ENCODE results near the gene ARHGAP1. TPM values are rescaled to one million over a fixed set of nuclear protein-coding genes. Genes with fewer than 3 reads are reported as not detected.

Gene ARHGAP1
- total RNA-seq, result 31.2 and 43.2 TPM in 2 replicates

DNA sequence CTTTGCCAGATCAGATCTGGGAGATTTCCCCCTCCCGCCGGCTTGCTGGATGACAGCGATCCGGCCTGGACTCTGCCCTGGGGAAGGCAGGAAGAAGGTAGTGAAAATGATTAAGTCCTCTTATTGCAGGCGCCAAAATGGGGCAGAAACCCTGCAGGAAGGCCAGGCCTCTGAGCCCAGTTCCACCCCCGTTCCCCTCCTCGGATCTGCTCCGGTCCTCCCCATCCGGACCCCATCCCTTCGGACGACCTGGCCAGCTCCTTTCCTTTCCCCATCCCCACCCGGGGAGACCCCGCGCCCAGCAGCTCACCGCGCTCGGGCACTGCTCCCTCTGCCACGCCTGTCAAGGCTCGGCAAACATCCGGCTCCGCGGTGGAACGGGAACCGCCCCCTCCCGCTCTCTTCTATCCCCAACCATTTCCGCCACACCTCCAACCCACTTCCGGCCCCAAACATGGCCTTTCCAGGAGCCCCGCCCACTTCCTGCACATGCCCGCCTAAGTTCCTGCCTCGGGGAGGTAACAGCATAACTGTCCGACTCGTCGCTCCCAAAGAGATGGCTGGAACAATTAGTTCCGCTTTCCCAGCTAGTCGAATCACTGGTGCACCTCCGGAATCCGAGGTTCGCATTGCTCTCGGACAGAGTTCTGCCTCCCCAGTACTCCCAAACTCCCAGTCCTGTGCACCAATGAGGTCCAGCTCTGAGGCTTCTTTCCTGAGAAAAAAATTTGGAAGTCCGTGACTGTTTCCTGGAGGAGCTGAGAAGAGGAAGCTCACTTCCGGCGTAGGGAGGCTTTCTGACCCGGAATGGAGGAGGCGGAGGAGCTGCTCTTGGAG lies at the start of gene ARHGAP1, which contains the start of gene ZNF408:
ARHGAP1 (minus strand) TSS at position 379 of the 837 bp plus-strand sequence. CDS start 4,512 bp downstream, outside the sequence.
ZNF408 (plus strand) TSS at position 791 of the 837 bp plus-strand sequence; CDS start at position 808, 17 bp downstream.

DNA sequence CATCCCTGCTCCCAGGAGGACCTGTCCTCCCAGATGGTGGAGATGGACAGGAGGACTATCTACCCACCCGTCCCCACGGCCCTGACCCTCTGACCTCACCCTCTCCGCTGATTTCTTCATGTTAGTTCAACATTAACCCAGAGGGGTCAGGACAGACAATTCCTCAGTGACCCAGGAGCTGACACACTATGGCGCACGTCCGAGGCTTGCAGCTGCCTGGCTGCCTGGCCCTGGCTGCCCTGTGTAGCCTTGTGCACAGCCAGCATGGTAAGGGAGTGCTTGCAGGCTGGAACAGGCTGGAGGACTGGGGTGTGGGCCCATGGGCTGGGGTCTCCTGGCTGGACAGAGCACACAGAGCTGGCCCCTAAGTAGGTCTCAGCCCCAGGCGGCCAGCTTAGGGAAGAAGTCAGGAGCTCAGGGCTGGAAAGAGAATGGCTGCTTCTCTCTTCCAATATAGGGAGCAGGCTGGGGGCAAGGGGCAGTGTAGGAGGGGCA lies 18.7 kb upstream of the ARHGAP1 start, which contains the start of gene F2:
F2 (plus strand) TSS at position 166 of the 495 bp plus-strand sequence; CDS start at position 189, 23 bp downstream.

Other genes with a start within 250 kb of the ARHGAP1 start
- 26.0 and 30.8 TPM in 2 replicates for gene AMBRA1, start 106.6 kb downstream of the ARHGAP1 start, total RNA-seq
- 5.4 and 6.2 TPM in 2 replicates for gene HARBI1, start 83.4 kb downstream of the ARHGAP1 start, total RNA-seq
- gene ATG13, start 83.1 kb downstream of the ARHGAP1 start, total RNA-seq, result 60.1 and 78.1 TPM in 2 replicates
- gene ZNF408, start 412 bp upstream of the ARHGAP1 start, total RNA-seq, result 7.1 and 10.5 TPM in 2 replicates
- 0.12 TPM in 1 of 2 replicates, not detected in the other for gene F2, start 18.6 kb upstream of the ARHGAP1 start, total RNA-seq
- gene CKAP5, start 145.7 kb upstream of the ARHGAP1 start, total RNA-seq, result 94.5 and 135 TPM in 2 replicates
- gene LRP4, start 217.9 kb upstream of the ARHGAP1 start, total RNA-seq, result 2.9 and 4.7 TPM in 2 replicates
- gene CSTPP1, start 236.1 kb upstream of the ARHGAP1 start, total RNA-seq, result 18.2 and 21.9 TPM in 2 replicates

Measured in uterine smooth muscle cell (primary cell).